ENCODE measurements around the gene IFTAP.
"Not testable (repeated sequence)": the region's sequence is repeated elsewhere in the genome, so short reads cannot be mapped to it uniquely, and the experiment has no call there.

The IFTAP gene, protein sequence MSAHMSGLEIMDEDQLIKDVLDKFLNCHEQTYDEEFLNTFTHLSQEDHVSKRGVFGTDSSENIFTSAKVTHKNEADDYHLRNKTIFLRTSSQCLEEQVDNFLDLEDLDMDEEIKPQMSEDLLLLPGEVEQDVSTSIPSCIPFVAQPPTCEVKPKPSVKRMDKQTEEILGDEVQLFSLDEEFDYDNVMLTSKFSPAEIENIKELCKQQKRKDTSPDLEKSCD

GRCh38 chr11:36594316-36594989 is at the start of gene IFTAP:
Gene IFTAP (plus strand): TSS chr11:36594502. CDS start chr11:36610104, 15,602 bp downstream.
- peak in 1 of 2 donors; percentile 1 for DNase-seq (ENCODE audit: low read depth in 1 of 2, low spot score in 1 of 2)

DNA sequence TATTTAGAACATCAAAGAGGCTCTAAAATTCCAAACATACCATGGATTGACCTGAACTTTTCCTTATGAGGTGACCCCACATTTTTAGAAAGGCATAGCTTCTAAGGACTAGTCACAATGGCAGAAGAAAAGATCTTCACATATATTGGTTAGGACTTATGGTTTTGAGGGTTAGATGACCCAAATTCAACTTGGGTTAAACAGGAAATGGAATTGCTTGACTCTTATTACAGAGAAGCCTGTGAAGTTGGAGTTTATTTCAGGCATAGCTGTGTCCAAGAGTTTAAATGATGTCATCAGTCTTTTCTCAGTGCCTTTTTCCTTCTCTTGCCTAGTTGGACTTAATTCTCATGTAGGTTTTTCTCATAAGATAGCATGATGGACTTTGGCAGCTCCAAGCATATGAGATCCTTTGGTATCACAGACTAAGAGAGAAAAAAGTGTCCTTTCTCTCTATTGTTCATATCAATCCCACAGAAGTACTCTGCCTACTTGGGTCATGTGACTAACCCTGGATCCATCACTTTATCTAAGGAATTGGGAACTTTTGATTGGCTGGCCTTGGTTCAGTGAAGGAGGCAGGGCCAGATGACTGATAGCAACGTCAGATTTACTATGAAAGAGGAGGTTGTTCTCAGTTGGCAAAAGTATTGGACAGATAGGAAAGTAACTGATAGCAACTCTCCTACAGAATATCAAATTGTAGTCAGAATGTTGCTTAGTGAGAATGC is 43.8 kb upstream of the IFTAP start:
- no peak for DNase-seq (ENCODE audit: low read depth in 1 of 2, low spot score in 1 of 2)

GRCh38 chr11:36557390-36557789 is 36.9 kb upstream of the IFTAP start:
- DNase-seq (ENCODE audit: low read depth in 1 of 2, low spot score in 1 of 2) = not testable (repeated sequence)

DNA sequence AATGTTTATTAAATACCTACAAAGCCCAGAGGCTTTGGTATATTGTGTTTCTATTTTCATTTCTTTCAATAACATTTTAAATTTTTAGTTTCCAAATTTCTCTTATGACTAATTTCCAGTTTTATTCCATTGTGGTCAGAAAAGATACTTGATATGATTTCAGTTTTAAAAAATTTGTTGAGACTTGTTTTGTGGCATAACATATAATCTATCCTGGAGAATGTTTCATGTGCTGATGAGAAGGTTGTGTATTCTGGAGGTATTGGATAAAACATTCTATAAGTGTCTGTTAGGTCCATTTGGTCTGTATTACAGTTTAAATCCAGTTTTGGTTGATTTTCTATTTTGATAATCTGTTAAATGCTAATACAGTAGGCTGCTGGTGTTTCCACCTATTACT is 36.3 kb upstream of the IFTAP start:
- DNase-seq (ENCODE audit: low read depth in 1 of 2, low spot score in 1 of 2) = no peak

DNA sequence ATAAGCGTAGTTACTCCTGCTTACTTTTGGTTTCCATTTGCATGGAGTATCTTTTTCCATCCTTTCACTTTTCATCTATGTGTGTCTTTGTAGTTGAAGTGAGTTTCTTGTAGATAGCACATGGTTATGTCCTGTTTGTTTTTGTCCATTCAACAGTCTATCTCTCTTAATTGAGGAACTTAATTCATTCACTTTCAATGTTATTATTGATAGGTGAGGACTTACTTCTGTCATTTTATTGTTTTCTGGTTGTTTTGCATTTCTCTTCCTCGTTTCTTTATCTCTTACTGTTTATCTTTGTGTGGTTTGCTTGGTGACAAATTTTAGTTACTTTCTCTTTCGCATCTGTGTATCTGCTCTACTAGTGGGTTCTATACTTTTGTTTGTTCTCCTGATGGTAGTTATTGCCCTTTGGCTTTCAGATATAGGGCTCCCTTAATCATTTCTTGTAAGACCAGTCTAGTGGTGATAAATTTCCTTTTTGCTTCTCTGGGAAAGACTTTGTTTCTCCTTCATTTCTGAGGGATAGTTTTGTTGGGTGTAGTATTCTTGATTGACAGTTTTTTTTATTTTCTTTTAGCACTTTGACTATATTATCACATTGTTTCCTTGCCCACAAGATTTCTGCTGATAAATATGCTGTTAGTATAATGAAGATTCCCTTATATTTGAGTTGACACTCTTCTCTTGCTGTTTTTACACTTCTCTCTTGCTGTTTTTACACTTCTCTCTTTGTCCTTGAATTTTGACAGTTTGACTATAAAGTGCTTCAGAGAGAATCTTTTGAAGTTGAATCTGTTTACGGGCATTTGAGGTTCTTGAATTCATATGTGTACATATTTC is 35.5 kb upstream of the IFTAP start:
- no peak for DNase-seq (ENCODE audit: low read depth in 1 of 2, low spot score in 1 of 2)

DNA sequence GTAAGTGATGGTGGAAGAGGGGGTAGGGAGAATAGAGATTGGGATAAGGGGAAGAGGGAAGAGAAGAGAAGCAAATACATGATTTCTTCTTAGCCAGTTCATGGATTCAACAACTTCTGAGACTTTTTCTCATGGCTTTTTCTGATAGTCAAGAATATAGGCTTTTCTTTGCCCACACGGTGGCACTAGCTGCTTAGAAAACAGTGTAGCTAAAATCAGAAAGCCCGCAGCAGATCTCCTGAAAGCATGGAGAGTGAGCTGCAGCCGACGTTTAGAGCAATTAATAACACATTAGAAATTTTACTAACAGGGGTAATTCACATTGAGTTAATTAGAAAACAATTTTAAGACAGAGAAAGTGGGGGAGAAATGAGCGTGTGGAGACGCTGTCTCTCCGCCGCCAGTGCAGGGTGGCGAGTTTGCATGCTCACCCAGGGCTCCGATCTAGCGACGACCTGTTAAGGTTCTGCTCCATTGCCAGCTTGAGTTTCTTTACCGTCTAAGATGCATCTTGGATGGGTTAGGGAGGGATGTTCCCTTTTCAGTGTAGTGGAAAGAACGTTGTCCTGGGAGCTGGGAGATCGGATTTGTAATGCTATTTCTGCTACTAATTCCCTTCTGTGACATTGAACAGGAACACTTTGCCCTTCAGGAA is 29.8 kb upstream of the IFTAP start:
- no peak for DNase-seq (ENCODE audit: low read depth in 1 of 2, low spot score in 1 of 2)

GRCh38 chr11:36565031-36565610 is 29.2 kb upstream of the IFTAP start:
- DNase-seq (ENCODE audit: low read depth in 1 of 2, low spot score in 1 of 2) = no peak

DNA sequence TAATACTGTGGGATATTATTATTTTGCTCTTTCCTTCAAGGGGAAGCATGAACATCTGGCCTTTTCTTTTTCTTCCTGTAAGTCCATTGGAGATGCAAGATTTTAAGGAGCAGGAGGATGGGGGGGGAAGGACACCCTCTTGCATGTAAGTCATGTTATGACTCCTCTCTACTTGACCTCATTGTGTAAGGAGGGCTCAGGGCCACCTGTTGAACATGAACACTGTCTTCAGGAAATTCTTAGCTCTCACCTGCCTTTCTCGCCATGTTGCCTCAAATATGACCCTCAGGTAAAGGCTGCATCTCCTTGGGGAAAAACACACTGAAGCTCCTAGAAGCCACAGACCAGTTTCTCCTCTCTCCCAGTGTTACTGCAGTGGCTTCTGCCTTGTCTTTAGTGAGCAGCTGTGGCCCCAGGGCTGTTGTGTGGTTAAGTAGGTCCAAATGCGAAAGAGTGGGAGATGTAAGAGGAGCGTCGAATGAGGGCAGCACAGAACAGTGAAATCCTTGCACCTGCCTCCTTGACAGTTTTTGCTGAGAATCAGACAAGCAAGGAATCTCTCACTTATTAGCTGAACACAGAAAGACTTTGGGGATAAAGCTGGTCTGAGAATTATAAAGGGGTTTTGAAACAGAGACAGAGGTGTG is 27.8 kb upstream of the IFTAP start:
- no peak for DNase-seq (ENCODE audit: low read depth in 1 of 2, low spot score in 1 of 2)

DNA sequence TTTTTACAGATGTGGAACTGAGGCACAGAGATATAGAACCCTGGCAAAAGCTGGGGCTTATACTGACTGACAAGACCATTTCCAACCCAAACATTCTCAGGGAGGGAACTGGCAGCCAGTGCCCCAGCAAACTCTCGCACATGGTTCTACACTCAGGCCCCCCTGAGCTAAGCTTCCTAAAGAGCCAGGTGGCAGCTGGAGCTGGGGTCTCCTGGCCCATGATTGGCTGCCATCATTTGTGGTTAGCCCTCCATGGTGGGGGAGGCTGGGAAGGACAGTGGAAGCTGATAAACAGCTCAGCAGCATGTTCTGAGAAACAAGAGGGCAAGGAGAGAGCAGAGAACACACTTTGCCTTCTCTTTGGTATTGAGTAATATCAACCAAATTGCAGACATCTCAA is 26.6 kb upstream of the IFTAP start, which contains the start of gene RAG1:
RAG1 (plus strand) TSS at position 314 of the 400 bp plus-strand sequence. CDS start 5,298 bp downstream, outside the sequence.
- DNase-seq (ENCODE audit: low read depth in 1 of 2, low spot score in 1 of 2) = no peak

- DNase-seq (ENCODE audit: low read depth in 1 of 2, low spot score in 1 of 2) = no peak
Measured at GRCh38 chr11:36569095-36569494, 25.2 kb upstream of the IFTAP start.

DNA sequence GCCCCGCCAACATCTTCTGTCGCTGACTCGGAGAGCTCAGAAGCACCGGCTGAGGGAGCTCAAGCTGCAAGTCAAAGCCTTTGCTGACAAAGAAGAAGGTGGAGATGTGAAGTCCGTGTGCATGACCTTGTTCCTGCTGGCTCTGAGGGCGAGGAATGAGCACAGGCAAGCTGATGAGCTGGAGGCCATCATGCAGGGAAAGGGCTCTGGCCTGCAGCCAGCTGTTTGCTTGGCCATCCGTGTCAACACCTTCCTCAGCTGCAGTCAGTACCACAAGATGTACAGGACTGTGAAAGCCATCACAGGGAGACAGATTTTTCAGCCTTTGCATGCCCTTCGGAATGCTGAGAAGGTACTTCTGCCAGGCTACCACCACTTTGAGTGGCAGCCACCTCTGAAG is 19.8 kb upstream of the IFTAP start:
- DNase-seq (ENCODE audit: low read depth in 1 of 2, low spot score in 1 of 2) = no peak

DNA sequence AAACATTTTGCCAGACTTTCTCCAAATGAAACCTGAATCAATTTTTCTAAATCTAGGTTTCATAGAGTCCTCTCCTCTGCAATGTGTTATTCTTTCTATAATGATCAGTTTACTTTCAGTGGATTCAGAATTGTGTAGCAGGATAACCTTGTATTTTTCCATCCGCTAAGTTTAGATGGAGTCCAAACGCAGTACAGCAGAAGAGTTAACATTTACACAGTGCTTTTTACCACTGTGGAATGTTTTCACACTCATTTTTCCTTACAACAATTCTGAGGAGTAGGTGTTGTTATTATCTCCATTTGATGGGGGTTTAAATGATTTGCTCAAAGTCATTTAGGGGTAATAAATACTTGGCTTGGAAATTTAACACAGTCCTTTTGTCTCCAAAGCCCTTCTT is 16.9 kb upstream of the IFTAP start:
- DNase-seq (ENCODE audit: low read depth in 1 of 2, low spot score in 1 of 2) = no peak

GRCh38 chr11:36577859-36578258 is 16.4 kb upstream of the IFTAP start:
- no peak for DNase-seq (ENCODE audit: low read depth in 1 of 2, low spot score in 1 of 2)

- no peak for DNase-seq (ENCODE audit: low read depth in 1 of 2, low spot score in 1 of 2)
Measured at GRCh38 chr11:36578458-36578857, 15.8 kb upstream of the IFTAP start.

- no peak for DNase-seq (ENCODE audit: low read depth in 1 of 2, low spot score in 1 of 2)
Measured at GRCh38 chr11:36581536-36581935, 12.8 kb upstream of the IFTAP start.

DNA sequence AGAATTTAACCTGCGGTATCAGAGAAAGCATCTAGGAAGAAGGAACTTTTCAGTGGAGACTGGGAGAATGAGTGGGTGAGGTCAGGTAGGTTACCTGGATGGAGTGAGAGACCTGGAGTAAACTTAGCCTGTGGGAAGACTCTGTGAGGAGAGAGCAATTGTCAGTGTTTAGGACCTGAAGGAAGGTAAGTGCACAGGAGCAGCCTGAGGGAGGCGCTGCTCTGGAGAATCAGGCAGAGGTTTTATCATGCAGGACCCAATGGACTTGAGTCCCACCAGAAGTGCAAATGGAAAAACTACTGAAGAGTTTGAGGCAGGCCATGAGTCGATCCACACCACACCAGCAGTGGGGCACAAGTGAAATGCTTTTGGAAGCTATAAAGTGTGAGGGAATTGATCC is 10.6 kb upstream of the IFTAP start:
- no peak for DNase-seq (ENCODE audit: low read depth in 1 of 2, low spot score in 1 of 2)

- DNase-seq (ENCODE audit: low read depth in 1 of 2, low spot score in 1 of 2) = no peak
Measured at GRCh38 chr11:36586543-36586942, 7.8 kb upstream of the IFTAP start.

GRCh38 chr11:36588099-36588498 is 6.2 kb upstream of the IFTAP start:
- DNase-seq (ENCODE audit: low read depth in 1 of 2, low spot score in 1 of 2) = no peak

DNA sequence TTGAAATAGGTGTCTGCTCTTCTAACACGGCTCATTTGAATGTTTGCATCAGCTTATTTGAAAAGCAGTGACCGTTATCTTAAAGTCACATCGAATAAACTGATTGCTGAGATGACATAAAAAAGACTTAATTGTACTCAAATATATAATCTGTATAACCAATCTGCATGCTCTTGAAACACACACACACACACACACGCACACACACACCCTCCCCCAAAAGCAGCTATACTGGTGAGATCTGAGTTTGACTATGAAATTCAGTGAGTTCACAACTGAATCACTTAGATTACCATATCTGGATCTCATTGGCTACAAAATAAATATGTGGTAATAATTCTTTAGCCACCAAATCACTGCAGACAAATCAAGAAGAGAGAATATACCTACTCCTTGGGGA is 3.8 kb upstream of the IFTAP start:
- no peak for DNase-seq (ENCODE audit: low read depth in 1 of 2, low spot score in 1 of 2)

DNA sequence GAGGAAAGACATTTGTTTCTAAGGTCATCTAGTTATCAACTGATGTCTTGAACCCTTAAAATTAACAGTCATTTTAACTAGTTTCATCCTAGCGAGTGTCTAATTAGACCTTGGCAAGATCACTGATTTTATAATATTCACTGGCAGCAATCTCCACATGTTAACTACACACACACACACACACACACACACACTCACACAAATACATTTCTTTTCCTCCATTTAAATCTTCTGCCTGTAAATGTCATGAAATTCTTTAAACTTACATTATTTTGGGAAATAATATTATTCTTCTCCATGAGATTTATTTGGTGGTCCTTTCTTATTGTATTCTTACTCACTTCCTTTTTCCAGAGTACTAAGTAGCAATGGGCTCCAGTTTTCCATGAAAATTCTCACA is 2.9 kb upstream of the IFTAP start:
- DNase-seq (ENCODE audit: low read depth in 1 of 2, low spot score in 1 of 2) = no peak

All from activated T-helper 1 cell treated with anti-CD3 and anti-CD28 coated beads, Interleukin-2, amount 50 U/mL, for 16 hours (primary cell).